Amniotic stem cell (primary cell): ENCODE results near the gene ODAD2.

Source experiments
- DNase-seq: peaks from one replicate; lab custom pipeline; 2025; lab: John Stamatoyannopoulos, UW

ODAD2 gene

GRCh38 chr10:27770181-27770580 is 228.7 kb downstream of the ODAD2 start:
- DNase-seq, result no peak
